Measurements from ENCODE around the gene TP53TG5. TPM values are rescaled to one million over a fixed set of nuclear protein-coding genes. Genes with fewer than 3 reads are reported as not detected.

The TP53TG5 gene
- not detected for total RNA-seq
- long read RNA-seq, partial matches to known transcripts: 0 of 1 reads
- long read RNA-seq, other reads (novel, unspliced or antisense): 1 of 1 reads

DNA sequence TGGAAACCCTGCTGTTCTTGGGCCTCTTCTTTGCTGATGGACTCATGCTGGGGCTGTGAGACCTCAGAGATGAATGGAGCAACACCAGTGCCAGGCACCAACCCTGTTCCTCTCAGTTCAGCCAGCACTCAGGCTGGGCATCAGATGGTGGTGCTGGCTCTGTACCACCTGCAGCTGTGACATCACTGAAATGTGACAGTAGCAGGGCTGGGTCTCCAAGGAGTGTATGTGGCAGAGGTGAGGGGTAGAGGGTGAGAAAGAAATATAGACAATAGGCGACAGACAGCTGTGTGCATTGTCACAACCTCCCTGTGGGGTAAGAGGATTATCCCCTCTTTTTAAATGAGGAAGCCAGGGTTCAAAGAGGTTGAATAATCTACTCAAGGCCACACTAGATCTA lies at the start of gene TP53TG5:
TP53TG5 (minus strand) TSS at position 135 of the 400 bp plus-strand sequence; CDS start at position 46, 89 bp downstream.
- DNase-seq: no peak
- Histone ChIP-seq H3K4me3 (no peak within 1 kb of the TSS), H3K27me3 (no peaks in the 10 kb centered on the region), H3K27ac (no peak within 1 kb of the TSS), H3K9me3 (no peaks in the 10 kb centered on the region), H3K4me1 (peaks cover 3% of the 10 kb centered on the region), H3K36me3 (no peaks in the 10 kb centered on the region)
- TF ChIP-seq, protein P1, sequence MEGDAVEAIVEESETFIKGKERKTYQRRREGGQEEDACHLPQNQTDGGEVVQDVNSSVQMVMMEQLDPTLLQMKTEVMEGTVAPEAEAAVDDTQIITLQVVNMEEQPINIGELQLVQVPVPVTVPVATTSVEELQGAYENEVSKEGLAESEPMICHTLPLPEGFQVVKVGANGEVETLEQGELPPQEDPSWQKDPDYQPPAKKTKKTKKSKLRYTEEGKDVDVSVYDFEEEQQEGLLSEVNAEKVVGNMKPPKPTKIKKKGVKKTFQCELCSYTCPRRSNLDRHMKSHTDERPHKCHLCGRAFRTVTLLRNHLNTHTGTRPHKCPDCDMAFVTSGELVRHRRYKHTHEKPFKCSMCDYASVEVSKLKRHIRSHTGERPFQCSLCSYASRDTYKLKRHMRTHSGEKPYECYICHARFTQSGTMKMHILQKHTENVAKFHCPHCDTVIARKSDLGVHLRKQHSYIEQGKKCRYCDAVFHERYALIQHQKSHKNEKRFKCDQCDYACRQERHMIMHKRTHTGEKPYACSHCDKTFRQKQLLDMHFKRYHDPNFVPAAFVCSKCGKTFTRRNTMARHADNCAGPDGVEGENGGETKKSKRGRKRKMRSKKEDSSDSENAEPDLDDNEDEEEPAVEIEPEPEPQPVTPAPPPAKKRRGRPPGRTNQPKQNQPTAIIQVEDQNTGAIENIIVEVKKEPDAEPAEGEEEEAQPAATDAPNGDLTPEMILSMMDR (IDR thresholded peaks at IDR 0.05): no peak
- intact Hi-C loops (cut with DNase I): loop anchor here (5.0 kb wide), 1 partner anchor 34 kb away; no protein-coding TSS in a partner anchor
- ATAC-seq: no peak

DNA sequence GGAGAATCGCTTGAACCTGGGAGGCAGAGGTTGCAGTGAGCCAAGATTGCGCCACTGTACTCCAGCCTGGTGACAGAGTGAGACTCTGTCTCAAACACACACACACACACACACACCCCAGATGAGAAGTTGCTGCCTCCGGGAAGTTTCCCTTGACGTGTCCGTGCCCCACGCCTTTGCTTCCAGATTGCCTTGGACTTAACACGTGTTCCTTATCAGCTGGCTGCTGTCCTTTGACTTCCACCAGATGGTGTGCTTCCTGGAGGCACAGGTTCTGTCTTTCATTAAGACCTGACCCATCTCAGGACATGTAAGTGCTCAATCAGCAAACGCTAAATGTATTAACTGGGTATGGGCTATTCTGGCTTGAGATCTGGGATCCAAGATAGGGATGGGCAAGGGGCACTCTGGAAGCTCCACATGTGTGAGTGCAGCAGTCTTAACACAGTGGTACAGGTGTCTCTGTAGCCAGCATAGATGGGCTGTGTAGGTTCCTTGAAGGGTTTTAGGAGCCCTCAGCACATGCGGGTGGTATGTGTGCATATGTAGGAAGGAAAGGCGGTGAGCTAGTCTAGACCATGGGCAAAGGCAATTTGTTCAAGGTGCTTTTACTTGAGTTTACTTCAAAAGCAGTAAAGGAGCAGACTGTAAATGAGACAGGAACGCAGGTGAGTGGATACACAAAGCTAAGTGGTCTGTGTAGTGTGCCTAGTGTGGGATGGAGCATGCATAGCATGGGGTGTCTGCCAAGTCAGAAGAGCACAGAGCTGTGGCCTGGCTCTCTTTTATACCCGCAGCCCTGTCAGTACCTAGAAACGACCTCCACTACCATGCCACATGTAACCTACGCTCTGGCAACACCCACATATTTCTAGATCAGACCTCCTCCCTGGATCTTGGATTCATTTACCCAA lies 49.4 kb upstream of the TP53TG5 start:
- Histone ChIP-seq H3K4me1 (no peaks in the 10 kb centered on the region), H3K27ac (no peak overlapping the region), H3K27me3 (no peaks in the 10 kb centered on the region), H3K4me3 (no peak overlapping the region), H3K36me3 (peaks cover 35% of the 10 kb centered on the region), H3K9me3 (no peaks in the 10 kb centered on the region)
- intact Hi-C loops (cut with DNase I): no loop called here
- TF ChIP-seq, protein P1 (IDR thresholded peaks at IDR 0.05): no peak
- ATAC-seq (peak; percentile 45), DNase-seq (no peak)

DNA sequence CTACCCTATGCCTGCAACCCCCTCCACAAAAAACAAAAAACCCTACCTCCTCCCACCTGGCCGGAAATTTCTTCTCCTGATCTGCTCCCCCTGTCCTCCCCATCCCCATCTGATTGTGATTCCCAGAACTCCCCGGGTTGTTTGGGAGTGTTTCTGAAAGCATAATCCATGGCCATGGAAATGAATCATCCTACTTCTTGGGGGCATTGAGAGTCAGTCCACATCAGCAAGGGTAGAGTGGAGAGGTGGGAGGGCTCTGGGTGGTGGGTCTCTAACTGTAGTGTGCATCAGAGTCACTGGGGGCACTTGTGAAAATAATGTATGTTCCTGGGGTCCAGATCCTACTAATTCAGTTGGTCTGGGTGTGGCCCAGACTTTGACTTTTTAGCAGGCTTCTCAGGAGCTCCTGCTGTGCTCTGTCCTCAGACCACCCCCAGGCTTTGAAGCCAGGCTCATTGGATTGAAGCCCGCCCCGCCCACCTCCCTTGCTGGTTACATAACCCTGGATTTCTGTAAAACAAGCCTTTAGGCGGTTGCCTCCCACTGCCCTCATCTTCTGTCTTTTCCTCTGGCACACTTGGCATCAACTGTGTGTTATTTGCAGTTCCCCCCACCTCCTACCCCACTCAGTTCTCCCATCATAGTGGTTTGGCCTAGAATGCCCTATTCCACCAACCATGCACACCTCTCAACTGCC lies 48.3 kb upstream of the TP53TG5 start:
- no peaks in the 10 kb centered on the region for H3K9me3 ChIP-seq
- intact Hi-C loops (cut with DNase I): no loop called here
- H3K36me3 ChIP-seq: peaks cover 45% of the 10 kb centered on the region
- no peak for DNase-seq
- no peak overlapping the region for H3K4me3 ChIP-seq
- ATAC-seq: no peak
- H3K27me3 ChIP-seq: no peaks in the 10 kb centered on the region
- no peaks in the 10 kb centered on the region for H3K4me1 ChIP-seq
- no peak overlapping the region for H3K27ac ChIP-seq
- TF ChIP-seq, protein P1 (IDR thresholded peaks at IDR 0.05): no peak

DNA sequence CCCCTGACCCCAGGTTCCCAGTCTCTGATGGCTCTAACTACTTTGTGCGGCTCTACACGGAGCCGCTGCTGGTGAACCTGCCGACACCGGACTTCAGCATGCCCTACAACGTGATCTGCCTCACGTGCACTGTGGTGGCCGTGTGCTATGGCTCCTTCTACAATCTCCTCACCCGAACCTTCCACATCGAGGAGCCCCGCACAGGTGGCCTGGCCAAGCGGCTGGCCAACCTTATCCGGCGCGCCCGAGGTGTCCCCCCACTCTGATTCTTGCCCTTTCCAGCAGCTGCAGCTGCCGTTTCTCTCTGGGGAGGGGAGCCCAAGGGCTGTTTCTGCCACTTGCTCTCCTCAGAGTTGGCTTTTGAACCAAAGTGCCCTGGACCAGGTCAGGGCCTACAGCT lies 47.4 kb upstream of the TP53TG5 start:
- ATAC-seq (no peak), DNase-seq (no peak)
- Histone ChIP-seq H3K27me3 (no peaks in the 10 kb centered on the region), H3K27ac (no peak overlapping the region), H3K36me3 (peaks cover 54% of the 10 kb centered on the region), H3K4me1 (no peaks in the 10 kb centered on the region), H3K4me3 (no peak overlapping the region), H3K9me3 (no peaks in the 10 kb centered on the region)
- TF ChIP-seq, protein P1 (IDR thresholded peaks at IDR 0.05): no peak
- intact Hi-C loops (cut with DNase I): no loop called here

GRCh38 chr20:45423700-45424099 lies 45.6 kb upstream of the TP53TG5 start:
- H3K9me3 ChIP-seq: no peaks in the 10 kb centered on the region
- H3K27ac ChIP-seq: no peak overlapping the region
- DNase-seq (no peak), ATAC-seq (no peak)
- H3K4me3 ChIP-seq: no peak overlapping the region
- no peaks in the 10 kb centered on the region for H3K27me3 ChIP-seq
- TF ChIP-seq, protein P1 (IDR thresholded peaks at IDR 0.05): no peak
- intact Hi-C loops (cut with DNase I): no loop called here
- H3K4me1 ChIP-seq: no peaks in the 10 kb centered on the region
- H3K36me3 ChIP-seq: peaks cover 67% of the 10 kb centered on the region
